Colonic mucosa (tissue), 4 donors: ENCODE measurements around the gene LAMC2. TPM values are rescaled to one million over a fixed set of nuclear protein-coding genes. Genes with fewer than 3 reads are reported as not detected.

Experiments
- DNase-seq: peaks from one replicate; pipeline ENCODE4 v3.0.0-alpha.2; 2020
- H3K27ac ChIP-seq: fragments of 200-600 bp; one replicate; pipeline ENCODE4 v1.8.0; 2021
- H3K27me3 ChIP-seq: fragments of 200-600 bp; one replicate; pipeline ENCODE4 v1.8.0; 2021
- H3K36me3 ChIP-seq: fragments of 200-600 bp; one replicate; pipeline ENCODE4 v1.8.0; 2021
- H3K4me1 ChIP-seq: fragments of 200-600 bp; one replicate; pipeline ENCODE4 v1.8.0; 2021; ENCODE audit warnings: mild to moderate bottlenecking
- H3K4me3 ChIP-seq: fragments of 200-600 bp; one replicate; pipeline ENCODE4 v1.8.0; 2021
- H3K9ac ChIP-seq, 2 donors: one replicate each; pipeline ENCODE4 v1.7.0; 2013; ENCODE audit warnings: control low read depth in 2 of 2, low read depth in 2 of 2, low read length in 2 of 2
- H3K9me3 ChIP-seq: fragments of 200-600 bp; one replicate; pipeline ENCODE4 v1.8.0; 2021
- CTCF ChIP-seq: fragments of 200-600 bp; IDR thresholded peaks from one replicate; pipeline ENCODE4 v1.8.0; 2022; ENCODE audit warnings: antibody characterized with exemption, mild to moderate bottlenecking
- intact Hi-C: fragments of 100-400 bp; cut with DNase I; formaldehyde crosslinking; loops from one replicate; pipeline ENCODE4 v1.14.1; 2022
- total RNA-seq, 2 donors: library from RNA; stranded (reverse); fragmentation: NEBNext Ultra II Directional in 1 of 2; extraction: Animal tissue kit (Norgen Biotek cat#: 25700) in 1 of 2; gene quantifications; one replicate each; pipeline ENCODE4 v1.2.1, GENCODE V29; 2021
- donor health status: healthy.
- donor health status: DM: no; HTN: no; CAD: no.
- donor health status: DM: no; HTN: no; CAD: no.

Gene LAMC2
- total RNA-seq, 2 donors from 2014 or later, result 25.3 to 27.7 TPM

- intact Hi-C loops, result no loop called here
- H3K4me1 ChIP-seq, result no peaks in the 10 kb centered on the region
These were observed 23.6 kb downstream of the LAMC2 start for GRCh38 chr1:183209533-183210158.

GRCh38 chr1:183210681-183211080, 24.6 kb downstream of the LAMC2 start:
- intact Hi-C loops, result no loop called here
- H3K9ac ChIP-seq, result no peak overlapping the region
- no peaks in the 10 kb centered on the region for H3K4me1 ChIP-seq
- no peak for TF ChIP-seq CTCF
- no peaks in the 10 kb centered on the region for H3K36me3 ChIP-seq
- DNase-seq, result no peak
- no peak overlapping the region for H3K4me3 ChIP-seq
- H3K27ac ChIP-seq, result no peak overlapping the region
- H3K9me3 ChIP-seq, result no peaks in the 10 kb centered on the region
- H3K27me3 ChIP-seq, result no peaks in the 10 kb centered on the region

More at GRCh38 chr1:183209533-183210158, 23.6 kb downstream of the LAMC2 start:
- Histone ChIP-seq H3K9me3 (no peaks in the 10 kb centered on the region), H3K9ac (no peak overlapping the region), H3K4me3 (no peak overlapping the region), H3K36me3 (no peaks in the 10 kb centered on the region), H3K27ac (no peak overlapping the region), H3K27me3 (no peaks in the 10 kb centered on the region)
- no peak for TF ChIP-seq CTCF
- DNase-seq, result no peak

- intact Hi-C loops, result no loop called here
- Histone ChIP-seq H3K36me3 (no peaks in the 10 kb centered on the region), H3K27me3 (no peaks in the 10 kb centered on the region), H3K9ac (no peak overlapping the region), H3K4me1 (no peaks in the 10 kb centered on the region), H3K4me3 (no peak overlapping the region), H3K9me3 (no peaks in the 10 kb centered on the region), H3K27ac (no peak overlapping the region)
- TF ChIP-seq CTCF, result no peak
- no peak for DNase-seq
These were observed 26.8 kb downstream of the LAMC2 start for GRCh38 chr1:183212870-183213269.

GRCh38 chr1:183214021-183214970, 28.2 kb downstream of the LAMC2 start:
- TF ChIP-seq CTCF, result no peak
- Histone ChIP-seq H3K27ac (no peak overlapping the region), H3K36me3 (no peaks in the 10 kb centered on the region), H3K9me3 (no peaks in the 10 kb centered on the region), H3K27me3 (no peaks in the 10 kb centered on the region), H3K9ac (no peak overlapping the region), H3K4me1 (peaks cover 4% of the 10 kb centered on the region), H3K4me3 (no peak overlapping the region)
- intact Hi-C loops, result no loop called here
- DNase-seq, result no peak

- H3K4me1 ChIP-seq, result peaks cover 4% of the 10 kb centered on the region
- no peaks in the 10 kb centered on the region for H3K27me3 ChIP-seq
- no peaks in the 10 kb centered on the region for H3K36me3 ChIP-seq
- no peak for TF ChIP-seq CTCF
- H3K4me3 ChIP-seq, result no peak overlapping the region
- H3K27ac ChIP-seq, result no peak overlapping the region
- intact Hi-C loops, result no loop called here
- no peak overlapping the region for H3K9ac ChIP-seq
- H3K9me3 ChIP-seq, result no peaks in the 10 kb centered on the region
- no peak for DNase-seq
These were observed 29.1 kb downstream of the LAMC2 start for GRCh38 chr1:183215076-183215720.
